Tibial artery (tissue), 4 donors: Measurements from ENCODE around the gene PTPN20.

Experiments
- DNase-seq, 2 donors: peaks; one replicate each; pipeline ENCODE4 v3.0.0-alpha.2; 2019
- H3K27ac ChIP-seq, 2 donors: fragments of 200-600 bp; sonication (generic) in 1 of 2; 1 replicate in 1 of 2; 2 replicates in 1 of 2; pipeline ENCODE4 v1.5.1; 2018 to 2019; ENCODE audit warnings: mild to moderate bottlenecking in 1 of 2
- H3K27me3 ChIP-seq, 2 donors: fragments of 200-600 bp; sonication (generic) in 1 of 2; one replicate each; pipeline versions ENCODE4 v1.5.1 to v1.6.0; 2016 to 2019
- H3K36me3 ChIP-seq, 3 donors: fragments of 200-600 bp; sonication (generic) in 2 of 3; one replicate each; pipeline ENCODE4 v1.5.1; 2016 to 2019; ENCODE audit warnings: mild to moderate bottlenecking in 2 of 3
- H3K4me1 ChIP-seq, 4 donors: fragments of 200-600 bp; sonication (generic) in 2 of 4; 1 replicate in 3 of 4; 2 replicates in 1 of 4; pipeline ENCODE4 v1.5.1; 2016 to 2019
- H3K4me3 ChIP-seq, 2 donors: fragments of 200-600 bp; sonication (generic) in 1 of 2; 1 replicate in 1 of 2; 2 replicates in 1 of 2; pipeline ENCODE4 v1.5.1; 2018 to 2019; ENCODE audit warnings: mild to moderate bottlenecking in 2 of 2
- H3K9me3 ChIP-seq, 3 donors: fragments of 200-600 bp; sonication (generic) in 1 of 3; one replicate each; pipeline ENCODE4 v1.5.1; 2016 to 2019
- intact Hi-C: fragments of 100-400 bp; cut with DNase I; formaldehyde crosslinking; loops from one replicate; pipeline ENCODE4 v1.15.0; 2023; ENCODE audit warnings: low total_unique reads
- TF ChIP-seq, protein P1 (sequence below), 2 experiments: fragments of 200-600 bp in 1 of 2; fragments of 450-650 bp in 1 of 2; IDR thresholded peaks; one replicate each; pipeline ENCODE4 v1.5.1; 2017 to 2019; ENCODE audit warnings: antibody characterized with exemption in 2 of 2, mild to moderate bottlenecking in 1 of 2, moderate library complexity in 1 of 2

PTPN20 gene

DNA sequence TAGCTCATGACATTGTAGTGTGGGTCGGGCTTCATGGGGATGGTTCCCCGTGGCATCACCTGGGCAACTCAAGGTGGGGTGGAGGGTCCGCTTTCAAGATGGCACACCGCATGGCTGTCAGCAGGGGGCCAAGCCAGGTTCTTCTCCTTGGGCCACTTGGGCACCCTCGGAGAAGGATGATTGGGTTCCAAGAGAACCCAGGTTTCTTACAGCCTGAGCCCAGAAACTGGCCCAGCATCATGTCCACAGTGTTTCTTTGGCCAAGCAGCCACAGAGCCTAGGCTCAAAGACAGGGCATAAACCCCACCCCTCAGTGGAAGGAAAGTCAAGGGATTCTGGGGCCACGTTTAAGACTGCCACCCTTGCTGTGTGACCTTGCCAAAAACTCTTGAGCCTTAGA lies 110.6 kb downstream of the PTPN20 start:
- Histone ChIP-seq H3K4me3 (no peak overlapping the region), H3K27ac (no peak overlapping the region), H3K4me1 (peaks cover 0 to 5% (median 0%) of the 10 kb centered on the region in 4 donors), H3K36me3 (no peaks in the 10 kb centered on the region), H3K9me3 (no peaks in the 10 kb centered on the region), H3K27me3 (peaks cover 0 to 3% of the 10 kb centered on the region in 2 donors)
- intact Hi-C loops = no loop called here
- TF ChIP-seq, protein P1, sequence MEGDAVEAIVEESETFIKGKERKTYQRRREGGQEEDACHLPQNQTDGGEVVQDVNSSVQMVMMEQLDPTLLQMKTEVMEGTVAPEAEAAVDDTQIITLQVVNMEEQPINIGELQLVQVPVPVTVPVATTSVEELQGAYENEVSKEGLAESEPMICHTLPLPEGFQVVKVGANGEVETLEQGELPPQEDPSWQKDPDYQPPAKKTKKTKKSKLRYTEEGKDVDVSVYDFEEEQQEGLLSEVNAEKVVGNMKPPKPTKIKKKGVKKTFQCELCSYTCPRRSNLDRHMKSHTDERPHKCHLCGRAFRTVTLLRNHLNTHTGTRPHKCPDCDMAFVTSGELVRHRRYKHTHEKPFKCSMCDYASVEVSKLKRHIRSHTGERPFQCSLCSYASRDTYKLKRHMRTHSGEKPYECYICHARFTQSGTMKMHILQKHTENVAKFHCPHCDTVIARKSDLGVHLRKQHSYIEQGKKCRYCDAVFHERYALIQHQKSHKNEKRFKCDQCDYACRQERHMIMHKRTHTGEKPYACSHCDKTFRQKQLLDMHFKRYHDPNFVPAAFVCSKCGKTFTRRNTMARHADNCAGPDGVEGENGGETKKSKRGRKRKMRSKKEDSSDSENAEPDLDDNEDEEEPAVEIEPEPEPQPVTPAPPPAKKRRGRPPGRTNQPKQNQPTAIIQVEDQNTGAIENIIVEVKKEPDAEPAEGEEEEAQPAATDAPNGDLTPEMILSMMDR (IDR thresholded peaks at IDR 0.05) = no peak
- DNase-seq = no peak

DNA sequence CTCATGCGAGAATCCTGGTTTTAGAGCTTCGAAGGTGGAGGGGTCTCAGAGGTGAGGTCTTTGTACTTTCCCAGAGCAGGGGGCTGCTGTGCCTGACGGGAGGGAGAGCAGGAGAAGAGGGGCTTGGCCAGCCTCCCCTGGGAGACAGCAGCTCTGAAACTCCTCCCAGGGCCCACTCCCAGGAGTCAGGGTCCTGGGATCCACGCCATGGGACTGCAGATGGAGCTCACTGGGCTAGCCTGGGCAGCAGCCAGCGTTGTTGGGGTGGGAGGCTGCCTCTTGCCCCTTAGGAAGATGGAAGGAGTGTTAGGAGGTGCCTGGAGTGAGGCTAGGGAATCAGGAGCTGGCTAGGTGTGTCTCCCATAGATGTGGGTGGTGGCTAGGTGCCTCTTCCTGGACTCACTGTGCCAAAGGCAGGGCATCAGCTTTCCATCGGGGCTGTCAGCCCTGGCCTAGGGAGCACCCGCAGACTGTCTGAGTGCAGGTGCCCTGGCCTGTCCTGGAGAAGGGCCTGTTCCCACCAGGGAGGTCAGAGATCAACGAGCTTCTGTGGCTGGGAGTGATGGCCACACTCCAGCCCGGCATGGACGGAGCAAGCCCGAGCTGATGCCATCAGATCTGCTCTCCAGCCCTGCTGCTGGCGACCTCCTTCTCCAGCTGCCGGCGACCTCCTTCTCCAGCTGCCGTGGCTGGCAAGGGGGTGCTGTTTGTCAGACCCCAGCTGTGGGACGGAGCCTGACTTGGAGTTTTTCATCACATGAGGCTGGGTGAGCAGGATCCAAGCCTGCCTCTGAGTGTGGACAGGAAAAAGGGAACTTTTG lies 111.3 kb downstream of the PTPN20 start:
- Histone ChIP-seq H3K9me3 (no peaks in the 10 kb centered on the region), H3K27ac (peak overlapping the region; percentile 18 to 34), H3K27me3 (no peaks in the 10 kb centered on the region), H3K4me3 (no peak overlapping the region), H3K36me3 (no peaks in the 10 kb centered on the region), H3K4me1 (peaks cover 0 to 5% (median 0%) of the 10 kb centered on the region in 4 donors)
- intact Hi-C loops = no loop called here
- TF ChIP-seq, protein P1 (IDR thresholded peaks at IDR 0.05) = no peak
- DNase-seq = no peak

DNA sequence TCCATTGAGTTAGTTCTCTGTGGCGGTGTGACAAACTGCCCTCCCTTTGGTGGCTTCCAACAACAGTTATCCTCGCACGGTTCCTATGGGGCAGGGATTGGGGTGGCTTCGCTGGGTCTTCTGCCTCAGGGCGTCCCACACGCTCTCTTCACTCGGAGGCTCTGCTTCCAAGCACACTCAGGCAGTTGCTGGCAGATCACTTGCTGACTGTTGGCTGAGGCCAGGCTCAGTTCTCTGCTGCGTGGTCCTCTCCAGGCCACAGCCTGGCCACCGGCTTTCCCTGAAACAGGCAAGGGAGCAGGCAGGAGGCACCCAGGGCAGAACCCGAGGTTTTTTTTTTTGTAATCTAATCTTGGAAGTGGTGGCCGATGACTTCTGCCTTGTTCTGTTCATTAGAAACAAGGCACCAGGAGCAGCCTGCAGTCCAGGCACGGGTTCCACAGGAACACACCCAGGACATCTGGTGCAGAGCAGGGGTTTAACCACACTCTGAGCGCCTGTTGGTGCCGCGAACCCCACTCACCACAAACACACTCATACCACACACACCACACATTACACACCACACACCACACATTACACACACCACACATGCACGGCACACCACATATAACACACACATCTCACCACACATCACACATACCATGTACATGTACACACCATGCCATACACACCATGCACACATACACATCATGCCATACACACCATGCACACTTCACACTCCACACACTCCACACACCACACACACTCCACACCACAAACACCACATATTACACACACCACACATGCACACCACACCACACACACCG lies 112.2 kb downstream of the PTPN20 start:
- intact Hi-C loops = loop anchor here (2.0 kb wide), 1 partner anchor 289 kb away; no protein-coding TSS in a partner anchor
- Histone ChIP-seq H3K4me3 (no peak overlapping the region), H3K27ac (peak overlapping the region; percentile 18 to 34), H3K9me3 (no peaks in the 10 kb centered on the region), H3K36me3 (no peaks in the 10 kb centered on the region), H3K4me1 (peaks cover 0 to 5% (median 0%) of the 10 kb centered on the region in 4 donors), H3K27me3 (no peaks in the 10 kb centered on the region)
- peak in 1 of 2 donors; percentile 71 for DNase-seq
- TF ChIP-seq, protein P1 (IDR thresholded peaks at IDR 0.05) = no peak

DNA sequence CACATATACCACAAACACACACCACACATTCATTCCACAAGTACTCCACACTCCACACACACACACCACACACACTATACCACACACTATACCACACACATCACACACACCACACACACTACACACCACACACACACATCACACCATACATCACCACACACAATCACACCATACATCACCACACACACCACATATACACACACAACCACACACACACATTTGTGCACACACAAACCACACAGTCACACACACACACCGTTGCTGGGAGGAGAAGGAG lies 112.8 kb downstream of the PTPN20 start:
- Histone ChIP-seq H3K4me1 (peaks cover 0 to 5% (median 0%) of the 10 kb centered on the region in 4 donors), H3K9me3 (no peaks in the 10 kb centered on the region), H3K36me3 (no peaks in the 10 kb centered on the region), H3K27me3 (no peaks in the 10 kb centered on the region), H3K4me3 (no peak overlapping the region), H3K27ac (no peak overlapping the region)
- intact Hi-C loops = loop anchor here (2.0 kb wide), 1 partner anchor 289 kb away; no protein-coding TSS in a partner anchor
- DNase-seq = no peak
- TF ChIP-seq, protein P1 (IDR thresholded peaks at IDR 0.05) = no peak

DNA sequence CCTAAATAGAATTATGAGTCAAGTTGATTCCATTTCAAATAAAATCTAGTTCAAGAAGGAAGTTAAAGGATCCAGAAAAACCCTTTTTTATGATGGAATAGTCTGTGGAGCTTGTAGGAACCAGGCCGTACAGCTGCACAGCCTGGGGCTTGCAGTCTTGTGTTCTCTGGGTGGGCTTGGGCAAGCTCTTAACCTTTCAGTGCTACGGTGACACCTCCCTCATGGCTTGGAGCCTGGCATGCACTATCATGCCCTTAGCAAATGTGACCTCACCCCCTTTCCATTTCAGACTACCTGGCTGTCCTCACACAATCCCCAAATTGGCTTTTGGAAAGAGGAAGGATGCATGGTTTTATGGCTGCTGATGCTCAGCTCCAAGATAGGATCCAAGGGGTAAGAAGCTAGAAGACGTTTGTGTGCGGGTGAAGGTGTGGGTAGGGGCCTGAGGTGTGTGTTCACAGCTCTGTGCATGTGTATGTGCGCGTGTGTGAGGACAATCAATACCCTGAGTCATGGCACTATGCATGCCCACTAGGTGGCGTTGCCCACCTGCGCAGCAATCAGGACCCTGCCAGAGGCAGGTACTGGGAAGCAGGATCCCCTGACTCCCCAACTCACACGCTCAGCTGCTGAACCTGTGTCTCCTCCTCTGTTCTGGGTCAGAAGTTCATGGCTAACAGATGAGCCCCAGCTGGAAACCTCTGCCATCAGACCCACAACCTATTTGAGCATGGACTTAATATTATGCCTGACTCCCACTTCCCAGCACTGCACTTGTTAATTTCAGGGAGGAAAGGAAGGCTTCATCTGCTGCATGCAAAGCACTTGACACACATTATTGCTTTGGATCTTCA lies 113.4 kb downstream of the PTPN20 start:
- peak in 1 of 2 donors; percentile 79 for DNase-seq
- no peaks in the 10 kb centered on the region for H3K36me3 ChIP-seq
- intact Hi-C loops = loop anchor here (2.0 kb wide), 1 partner anchor 288 kb away; no protein-coding TSS in a partner anchor
- no peaks in the 10 kb centered on the region for H3K27me3 ChIP-seq
- no peak overlapping the region for H3K27ac ChIP-seq
- peaks cover 0 to 5% (median 0%) of the 10 kb centered on the region in 4 donors for H3K4me1 ChIP-seq
- TF ChIP-seq, protein P1 (IDR thresholded peaks at IDR 0.05) = peak; percentile 66 to 74
- no peaks in the 10 kb centered on the region for H3K9me3 ChIP-seq
- no peak overlapping the region for H3K4me3 ChIP-seq
